Stimulated activated CD8-positive, alpha-beta memory T cell treated with anti-CD3 and anti-CD28 coated beads, Interleukin-4, amount 100 ng/mL, for 1 hour (primary cell): Measurements from ENCODE around the gene CPA3.

Source experiments
- DNase-seq, 2 donors: peaks; one replicate each; pipeline ENCODE4 v3.0.0-alpha.2; 2020; ENCODE audit warnings: low read depth in 2 of 2, low spot score in 1 of 2

CPA3 gene

DNA sequence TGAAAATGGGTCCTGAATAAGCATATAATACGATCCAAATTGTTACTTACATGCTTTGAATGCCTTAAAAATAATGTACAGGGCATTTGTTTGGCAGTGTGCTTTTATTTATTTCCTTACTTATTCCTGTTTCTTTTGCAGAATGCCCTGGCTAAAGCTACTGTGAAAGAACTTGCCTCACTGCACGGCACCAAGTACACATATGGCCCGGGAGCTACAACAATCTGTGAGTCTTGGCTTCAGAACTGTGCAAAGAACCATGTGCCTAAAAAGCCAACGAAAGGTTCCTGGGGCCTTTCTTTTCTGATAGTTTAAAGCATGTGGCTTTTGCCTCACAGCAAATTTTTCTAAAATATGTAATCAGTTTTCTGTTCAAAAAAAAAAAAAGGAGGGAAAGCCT is 7.8 kb upstream of the CPA3 start:
- no peak for DNase-seq

DNA sequence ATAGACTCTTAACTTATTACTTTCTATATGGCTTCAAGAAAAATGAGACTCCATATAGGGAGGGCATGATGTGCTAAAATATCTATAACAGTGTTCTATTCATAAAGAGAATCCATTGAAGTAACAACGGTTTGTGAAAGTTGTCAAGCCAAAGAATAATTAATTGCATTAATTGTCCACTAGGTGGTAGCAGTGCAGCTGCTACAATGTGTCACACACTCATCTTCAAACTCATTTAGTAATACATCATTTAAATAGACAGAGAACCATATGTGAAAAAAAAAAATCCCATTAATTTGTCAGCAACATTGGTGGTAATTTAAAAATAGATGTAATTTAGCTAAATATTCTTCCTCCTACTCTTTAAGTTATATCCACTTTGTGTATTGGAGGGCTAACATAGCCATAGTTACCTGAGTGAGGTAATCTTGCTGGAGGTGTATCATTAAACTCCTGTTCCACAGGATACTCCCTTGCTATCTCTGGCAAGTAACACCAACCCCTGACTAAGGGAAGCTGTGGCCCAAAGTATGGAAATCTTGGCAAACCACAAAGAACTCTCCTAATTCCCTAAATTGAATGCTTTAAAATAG is 3.7 kb upstream of the CPA3 start:
- DNase-seq, result no peak

DNA sequence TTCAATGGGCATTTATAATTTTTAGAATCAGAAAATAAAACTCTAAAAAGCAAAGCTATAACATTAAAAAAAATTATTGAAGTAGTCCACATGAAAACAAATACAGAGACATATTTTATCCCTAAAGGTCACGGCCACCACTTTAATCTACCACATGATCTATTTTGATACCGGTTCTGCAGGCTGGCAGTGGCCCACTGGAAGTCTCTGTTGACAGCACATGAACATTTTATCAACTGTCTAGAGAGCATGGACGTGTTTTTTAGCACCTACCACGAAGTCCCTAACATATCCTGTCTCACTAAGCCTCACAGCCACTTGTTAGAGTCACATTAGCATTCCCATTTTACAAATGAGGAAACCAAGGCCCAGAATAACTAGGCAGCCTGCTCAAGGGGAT is 1.8 kb upstream of the CPA3 start:
- no peak for DNase-seq

DNA sequence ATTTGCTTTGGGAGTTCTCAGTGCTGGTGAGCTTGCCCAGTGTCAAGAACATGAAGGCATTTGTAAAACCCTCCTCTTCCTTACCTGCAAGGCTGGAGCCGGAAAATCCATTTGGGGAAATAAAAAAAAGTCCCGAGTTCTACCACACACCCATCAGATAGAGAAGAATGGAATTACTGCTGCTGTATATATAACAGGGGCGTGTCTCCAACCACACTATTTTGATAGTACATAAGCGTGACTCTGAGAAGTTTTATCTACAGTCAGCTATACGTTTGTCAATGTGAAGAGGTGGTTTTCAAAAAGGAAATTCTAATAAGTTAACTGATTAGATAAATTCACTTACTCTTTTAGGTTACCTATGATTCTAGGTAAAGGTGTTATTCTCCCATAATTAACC is 1.3 kb upstream of the CPA3 start:
- DNase-seq, result no peak

DNA sequence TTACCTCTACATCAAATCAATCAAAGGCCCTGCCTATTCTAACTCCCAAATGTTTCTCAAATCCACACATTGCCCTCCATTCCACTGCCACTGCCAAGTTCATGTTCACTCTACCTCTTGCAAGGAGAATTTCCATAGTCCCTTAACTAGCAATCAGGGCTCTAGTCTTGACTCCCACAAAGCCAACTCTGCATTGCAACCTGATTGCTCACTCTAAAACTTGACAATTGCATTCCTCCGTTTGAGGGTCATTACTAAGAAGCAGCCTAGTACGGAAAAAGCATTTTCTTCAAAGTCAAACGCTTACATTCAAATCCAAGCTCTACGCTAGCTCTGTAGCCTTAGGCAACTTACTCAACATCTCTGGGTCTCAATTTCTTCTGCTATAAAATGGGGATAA is 1.2 kb downstream of the CPA3 start:
- no peak for DNase-seq

DNA sequence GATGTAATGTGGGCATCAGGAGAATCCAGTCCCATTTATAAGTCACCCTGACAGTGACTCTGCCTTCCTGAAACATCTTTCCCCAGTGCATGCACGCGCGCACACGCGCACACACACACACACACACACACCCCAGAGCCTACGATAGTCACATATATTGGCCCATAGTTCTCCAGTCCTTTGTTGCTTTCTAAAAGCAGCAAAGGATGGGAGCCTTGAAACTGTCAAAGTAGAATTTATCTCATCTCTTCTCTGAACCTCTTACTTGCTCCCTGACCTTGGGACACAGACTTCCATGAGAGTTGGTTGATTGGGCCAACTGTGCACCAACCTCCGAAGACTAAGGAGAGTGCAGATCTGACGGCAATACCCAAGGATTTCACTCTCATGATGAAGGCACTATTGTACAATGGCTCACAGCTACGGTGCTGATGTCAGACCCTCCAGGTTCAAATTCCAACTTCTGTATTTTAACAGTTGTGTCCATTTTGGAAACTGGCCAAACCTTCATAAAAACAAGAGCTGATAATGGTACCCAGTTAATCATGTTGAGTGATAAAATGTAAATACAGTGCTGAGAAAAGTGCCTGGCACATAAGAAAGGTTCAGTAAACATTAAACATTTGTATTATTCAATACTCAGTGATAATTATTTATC is 8.3 kb downstream of the CPA3 start:
- no peak for DNase-seq

DNA sequence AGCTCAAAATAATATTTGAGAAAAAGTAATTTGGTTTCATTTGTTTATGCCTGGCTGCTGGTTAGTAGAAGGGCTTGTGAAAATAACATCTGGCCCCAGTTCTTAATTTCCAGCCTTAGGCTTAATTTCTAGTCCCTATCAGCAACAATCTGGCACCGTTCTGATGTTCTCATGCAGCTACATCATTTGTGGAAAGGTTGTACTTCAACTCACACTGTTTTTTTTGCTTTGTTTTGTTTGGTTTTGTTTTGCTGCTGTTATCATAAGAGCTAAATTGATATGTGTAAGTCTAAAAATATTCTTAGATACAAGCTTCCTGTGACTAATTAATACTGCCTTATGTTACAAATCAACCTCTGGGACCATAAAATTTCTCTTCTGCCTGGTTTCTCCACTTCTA is 8.9 kb downstream of the CPA3 start:
- DNase-seq, result no peak

DNA sequence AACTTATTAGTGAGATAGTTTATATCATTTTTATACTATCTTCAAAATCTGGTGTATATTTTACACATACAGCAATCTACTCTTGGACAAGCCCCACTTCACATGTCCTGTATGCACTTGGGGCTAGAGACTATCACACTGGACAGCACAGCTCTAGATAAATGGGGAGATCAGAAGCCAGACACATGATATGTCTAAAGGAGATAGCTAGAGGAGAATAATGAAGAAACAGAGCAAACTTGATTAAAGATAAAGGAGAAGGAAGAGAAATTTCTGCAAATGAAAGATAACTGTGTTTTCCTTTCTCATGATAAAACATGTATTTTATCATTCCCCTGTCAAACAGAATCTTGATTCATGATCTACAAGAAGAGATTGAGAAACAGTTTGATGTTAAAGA is 13.0 kb downstream of the CPA3 start:
- no peak for DNase-seq

DNA sequence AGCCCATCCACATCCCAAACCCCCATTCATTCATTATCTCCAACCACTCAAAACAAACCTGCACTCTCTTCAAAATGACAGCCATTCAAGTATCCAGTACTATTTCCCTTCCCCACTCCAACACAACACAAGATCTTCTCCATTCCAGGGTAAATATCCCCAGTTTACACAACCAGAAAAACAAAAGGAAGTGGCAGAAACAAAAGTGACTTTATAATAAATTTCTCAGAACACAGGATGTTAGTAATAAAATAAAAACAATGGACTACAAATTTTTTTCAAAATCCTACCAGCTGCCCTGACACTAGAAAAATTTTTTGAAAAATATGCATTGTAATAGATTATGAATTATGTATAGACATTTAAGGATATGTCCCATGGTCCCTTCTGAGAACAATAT is 14.2 kb downstream of the CPA3 start:
- no peak for DNase-seq

DNA sequence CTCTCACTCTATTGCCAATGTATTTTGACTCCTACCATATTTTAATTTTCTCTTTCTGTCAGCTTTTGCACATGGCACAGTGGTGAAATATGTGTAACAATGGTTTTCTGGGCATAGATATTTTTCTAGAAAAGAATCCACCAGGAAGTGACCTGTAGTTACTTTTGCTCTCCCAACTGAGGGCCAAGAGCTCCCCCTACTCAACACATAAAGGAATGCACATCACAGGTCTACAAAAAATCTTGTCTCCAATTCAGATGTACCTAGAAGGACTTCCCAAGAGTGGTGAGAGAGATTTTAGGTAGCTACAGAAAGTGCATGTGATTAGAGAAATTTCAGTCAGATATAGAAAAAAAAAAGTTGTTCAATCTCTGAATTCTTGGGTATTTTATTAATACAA is 15.6 kb downstream of the CPA3 start:
- DNase-seq, result no peak

DNA sequence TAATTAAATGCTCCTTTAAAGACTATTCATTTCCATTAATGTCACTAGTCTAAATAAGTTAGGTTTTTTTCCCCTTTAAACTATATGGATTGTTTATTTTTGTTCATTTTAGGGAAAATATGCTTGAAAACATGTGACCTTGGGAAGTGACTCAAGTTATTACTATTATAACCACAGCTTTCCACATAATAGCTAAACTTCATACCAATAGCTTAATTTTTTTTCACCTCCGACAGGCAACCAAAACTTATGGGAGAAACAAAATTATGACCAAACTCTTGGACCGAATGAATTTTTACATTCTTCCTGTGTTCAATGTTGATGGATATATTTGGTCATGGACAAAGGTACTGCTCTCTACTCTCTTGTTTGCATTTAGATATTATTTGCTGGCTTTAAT is 16.2 kb downstream of the CPA3 start:
- no peak for DNase-seq

DNA sequence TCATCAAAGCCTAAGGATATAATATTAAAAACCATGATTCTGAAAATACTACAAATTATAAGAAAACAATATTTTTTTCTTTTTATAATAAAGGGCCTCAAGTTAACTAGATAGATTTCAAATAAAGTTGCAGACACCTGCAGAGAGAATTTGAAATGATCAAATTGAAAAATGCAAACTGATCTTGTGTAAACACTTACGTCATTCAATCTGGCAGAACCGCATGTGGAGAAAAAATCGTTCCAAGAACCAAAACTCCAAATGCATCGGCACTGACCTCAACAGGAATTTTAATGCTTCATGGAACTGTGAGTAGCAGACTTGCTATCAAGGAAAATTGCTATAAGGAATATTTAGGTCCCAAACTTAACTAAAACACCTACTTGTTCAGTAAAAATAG is 17.2 kb downstream of the CPA3 start:
- DNase-seq, result no peak

DNA sequence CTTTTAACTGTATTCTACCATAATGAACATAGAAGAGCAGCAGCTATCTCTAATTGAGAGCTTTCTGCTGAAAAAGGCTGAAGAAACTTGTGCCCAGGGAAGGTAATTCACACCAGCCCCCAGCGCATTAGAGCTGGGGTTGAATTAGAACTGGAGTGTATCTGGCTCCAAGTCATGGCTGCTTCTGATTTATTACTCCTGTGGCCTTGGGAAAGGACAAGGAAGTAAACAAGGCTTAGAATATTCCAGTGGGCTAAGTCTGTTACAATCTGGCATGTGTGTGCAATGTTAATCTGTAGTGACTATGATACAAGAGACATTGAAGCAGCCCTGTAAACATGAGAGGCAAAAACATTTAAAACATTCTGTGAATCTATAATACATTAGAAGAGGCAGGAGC is 18.1 kb downstream of the CPA3 start:
- no peak for DNase-seq

DNA sequence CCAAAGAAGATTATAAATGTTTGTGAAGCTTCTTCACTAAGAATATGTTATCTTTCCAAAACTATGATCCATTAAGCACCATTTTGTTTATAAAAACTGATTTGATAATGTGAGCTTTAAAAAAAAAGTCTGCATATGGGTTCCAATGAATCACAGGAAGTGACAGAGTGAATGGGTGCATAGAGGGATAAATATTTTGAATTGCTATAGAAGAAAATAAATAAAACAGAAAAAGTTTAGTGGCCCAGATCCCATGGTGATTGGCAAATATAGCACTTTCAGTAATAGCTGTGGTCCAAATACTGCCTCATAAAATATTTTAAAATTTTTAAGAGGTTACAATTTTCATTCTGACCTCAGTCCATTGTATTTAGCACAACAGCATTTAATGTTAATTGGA is 19.2 kb downstream of the CPA3 start:
- DNase-seq, result no peak

DNA sequence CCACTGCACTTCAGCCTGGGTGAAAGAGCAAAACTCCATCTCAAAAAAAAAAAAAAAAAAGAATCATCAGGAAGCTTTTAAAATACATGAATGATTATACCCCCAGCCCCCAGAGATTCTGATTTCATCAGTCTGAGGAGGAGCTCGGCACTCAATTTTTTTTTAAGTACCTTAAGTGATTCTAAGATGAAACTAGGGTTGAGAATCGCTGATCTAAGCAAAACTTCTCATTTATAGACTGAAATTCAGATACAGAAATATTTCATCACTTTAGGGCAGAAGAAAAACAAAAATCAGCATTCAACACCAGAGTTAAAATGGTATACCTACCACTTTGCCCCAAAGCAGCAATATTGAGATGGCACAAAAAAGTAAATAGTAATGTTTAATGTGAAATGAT is 24.7 kb downstream of the CPA3 start:
- DNase-seq, result no peak

DNA sequence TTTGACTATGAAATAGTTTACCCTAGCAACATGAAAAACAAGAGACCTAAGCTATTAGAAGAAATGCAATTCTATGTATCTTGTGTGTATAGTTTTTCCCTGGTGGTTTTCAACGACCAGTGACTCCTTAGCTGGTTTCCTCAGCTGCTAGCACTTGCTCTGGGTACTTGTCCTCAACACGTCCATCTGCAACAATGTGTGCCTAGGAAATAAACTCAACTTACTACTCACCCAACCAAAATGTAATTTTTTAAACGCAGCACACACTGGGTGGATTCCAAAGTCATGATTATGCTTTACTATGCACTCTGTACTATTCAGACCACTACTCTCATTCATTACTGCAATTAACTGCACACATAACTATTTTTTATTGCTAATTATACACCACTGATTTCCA is 31.0 kb downstream of the CPA3 start:
- no peak for DNase-seq

DNA sequence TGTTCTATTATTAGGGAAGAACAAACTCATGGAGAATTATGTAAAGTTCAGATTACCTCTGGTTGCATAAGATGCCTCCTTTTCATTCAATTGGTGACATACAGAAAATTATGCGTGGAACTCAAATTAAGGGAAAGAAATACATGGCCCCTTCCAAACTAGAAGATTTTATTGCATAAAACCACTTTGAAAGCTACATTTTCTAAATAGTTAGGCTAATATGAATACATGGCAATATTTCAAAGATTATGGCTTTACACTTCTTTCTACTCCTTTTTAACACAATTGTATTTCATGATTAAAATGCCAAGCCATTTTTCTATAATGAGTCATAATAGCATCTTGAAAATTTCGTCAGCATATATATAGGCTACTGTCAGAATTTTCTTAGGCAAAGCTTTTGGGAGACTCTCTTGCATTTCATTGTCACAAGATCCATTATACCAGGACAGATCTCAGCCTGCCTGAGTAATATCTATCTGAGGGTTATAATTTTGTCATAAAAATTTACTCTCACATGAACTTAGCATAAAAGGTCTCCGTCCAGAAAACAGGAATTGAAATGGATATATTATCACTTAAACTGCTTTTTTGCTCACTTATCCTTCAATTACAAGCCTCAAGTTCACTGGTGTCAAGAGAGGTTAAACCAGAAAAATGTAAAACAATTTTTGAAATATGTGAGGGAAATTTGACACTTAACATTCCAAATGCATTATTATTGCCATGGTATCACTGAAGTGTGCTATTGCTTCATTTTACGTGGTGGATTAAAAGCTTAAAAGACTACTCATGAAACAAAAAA is 37.1 kb downstream of the CPA3 start:
- DNase-seq, result no peak

DNA sequence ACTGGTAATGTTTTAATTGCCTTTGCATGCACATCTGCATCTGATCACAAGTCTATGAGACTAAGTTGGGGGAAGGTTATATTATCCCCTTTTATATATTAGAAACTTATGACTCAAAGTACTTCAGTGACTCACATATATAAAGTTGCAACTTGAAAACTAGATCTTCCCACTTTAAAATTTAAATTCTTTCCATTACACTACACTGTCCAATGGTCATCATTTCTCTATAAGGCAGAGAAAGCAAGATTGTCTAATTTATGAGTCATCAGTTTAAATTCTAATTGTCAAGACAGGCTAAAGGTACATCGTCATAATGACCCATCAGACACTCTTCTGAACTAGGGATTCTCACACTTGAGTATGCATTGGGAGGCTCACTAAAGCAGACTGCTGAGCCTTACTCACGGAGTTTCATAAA is 37.9 kb downstream of the CPA3 start:
- DNase-seq, result no peak

DNA sequence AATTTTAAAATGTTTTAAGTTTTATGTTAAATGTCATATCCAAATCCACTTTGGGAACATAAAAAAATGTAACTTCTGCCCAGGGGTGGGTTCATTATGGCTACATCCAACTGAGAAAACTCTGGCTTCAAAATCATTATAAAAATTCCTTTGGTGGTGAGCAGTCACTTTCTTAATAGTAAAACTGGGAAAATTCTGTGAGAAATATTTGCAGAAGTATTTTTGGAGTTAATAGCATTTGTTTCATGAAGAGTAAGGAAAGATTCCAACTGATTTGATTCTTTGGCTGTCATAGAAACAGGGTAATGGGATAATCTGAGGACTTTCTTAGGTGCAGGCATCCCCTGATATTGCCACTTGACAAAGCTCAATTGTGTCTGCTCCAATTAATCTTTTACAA is 38.8 kb downstream of the CPA3 start:
- DNase-seq, result no peak

DNA sequence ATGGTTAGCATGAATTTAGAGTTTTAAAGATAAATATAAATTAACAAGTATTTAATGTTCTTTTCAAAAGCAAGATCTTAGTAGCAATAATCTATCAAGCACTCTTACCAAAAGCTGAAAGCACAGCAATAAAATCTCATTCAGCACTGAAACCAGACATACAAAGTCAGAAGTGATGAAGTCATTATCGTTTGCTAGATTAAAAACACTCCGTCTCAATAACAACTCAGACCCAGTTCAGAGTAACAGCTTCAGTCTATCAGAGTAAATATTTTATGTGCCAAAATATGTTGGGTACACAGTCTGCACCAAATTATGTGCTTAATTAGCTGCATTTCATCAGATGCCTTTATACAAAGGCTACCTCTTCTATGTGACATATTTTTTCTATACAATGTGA is 41.6 kb downstream of the CPA3 start:
- no peak for DNase-seq

DNA sequence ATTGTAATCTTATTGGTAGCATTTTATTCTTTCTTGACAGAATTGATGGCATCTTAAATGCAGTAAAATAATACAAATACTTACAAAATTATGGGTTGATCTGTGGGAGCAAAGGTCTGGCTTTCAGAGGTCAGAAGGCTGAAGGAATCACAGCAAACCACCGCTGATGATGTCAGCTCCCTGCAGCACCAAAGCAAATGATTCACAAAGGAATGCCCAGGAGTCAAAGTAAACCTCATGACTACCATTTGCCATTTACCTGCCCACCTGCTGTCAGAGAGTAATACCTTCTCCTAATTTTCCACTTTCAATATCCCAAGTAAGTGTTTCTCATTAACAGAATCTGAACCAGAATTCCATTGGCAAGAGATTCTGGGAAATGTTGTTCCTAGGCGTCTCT is 46.1 kb downstream of the CPA3 start:
- DNase-seq, result no peak

DNA sequence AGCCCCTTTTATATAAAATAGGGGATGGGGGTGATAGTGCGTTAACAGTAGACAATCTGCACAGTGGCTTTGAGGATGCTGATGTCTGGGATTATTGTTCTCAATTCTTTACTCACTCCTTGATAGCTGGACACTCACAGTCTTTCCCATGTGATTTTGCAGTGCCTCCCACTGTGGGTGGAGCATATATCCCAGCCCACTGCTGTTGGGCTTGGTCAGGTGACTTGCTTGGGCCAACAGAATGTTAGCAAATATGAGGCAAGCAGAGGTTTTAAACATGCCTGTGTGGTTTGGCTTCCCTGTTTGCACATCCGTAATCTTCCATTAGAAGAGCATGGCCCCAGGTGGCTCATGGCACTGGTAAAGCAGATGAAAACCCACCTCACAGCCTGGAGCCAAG is 46.5 kb downstream of the CPA3 start:
- no peak for DNase-seq
